Esophagus squamous epithelium (tissue), 5 donors: ENCODE measurements around the gene CFAP44. TPM values are rescaled to one million over a fixed set of nuclear protein-coding genes. Genes with fewer than 3 reads are reported as not detected.
"Not testable (repeated sequence)": the region's sequence is repeated elsewhere in the genome, so short reads cannot be mapped to it uniquely, and the experiment has no call there.

Experiments
- DNase-seq: peaks from one replicate; lab custom pipeline; 2025; lab: John Stamatoyannopoulos, UW
- H3K27ac ChIP-seq, 4 donors: fragments of 200-600 bp; sonication (generic); one replicate each; pipeline ENCODE4 v1.5.1; 2016 to 2019; ENCODE audit warnings: mild to moderate bottlenecking in 1 of 4
- H3K27me3 ChIP-seq, 4 donors: fragments of 200-600 bp; sonication (generic); 1 replicate in 3 of 4; 2 replicates in 1 of 4; pipeline versions ENCODE4 v1.5.1 to v1.6.0; 2017 to 2021; ENCODE audit warnings: antibody characterized with exemption in 1 of 4
- H3K36me3 ChIP-seq, 3 donors: fragments of 200-600 bp; sonication (generic); one replicate each; pipeline ENCODE4 v1.5.1; 2016 to 2019
- H3K4me1 ChIP-seq, 3 donors: fragments of 200-600 bp; sonication (generic); one replicate each; pipeline ENCODE4 v1.5.1; 2017 to 2019
- H3K4me3 ChIP-seq, 4 donors: fragments of 200-600 bp; sonication (generic); 1 replicate in 3 of 4; 2 replicates in 1 of 4; pipeline ENCODE4 v1.5.1; 2016 to 2019; ENCODE audit warnings: mild to moderate bottlenecking in 2 of 4, moderate library complexity in 1 of 4
- H3K9me3 ChIP-seq, 3 donors: fragments of 200-600 bp; sonication (generic); one replicate each; pipeline ENCODE4 v1.5.1; 2016 to 2019
- POLR2A ChIP-seq, 4 donors: fragments of 450-650 bp; IDR thresholded peaks; one replicate each; pipeline ENCODE4 v1.6.1; 2017; ENCODE audit warnings: antibody characterized with exemption in 4 of 4, mild to moderate bottlenecking in 4 of 4, moderate library complexity in 3 of 4
- WGBS, 2 donors: methylation state at CpG; one replicate each; pipeline ENCODE4 v1.1.5; 2018; 5-methylcytosine and 5-hydroxymethylcytosine counted together
- intact Hi-C: fragments of 100-400 bp; cut with DNase I; formaldehyde crosslinking; loops from one replicate; pipeline ENCODE4 v1.15.0; 2022
- total RNA-seq, 4 donors: library from RNA; depleted of rRNA; stranded (reverse); fragments of >200 nt; gene quantifications; one replicate each; pipeline ENCODE4 v1.1.0, GENCODE V29; 2016
- TF ChIP-seq, protein P1 (sequence below), 6 experiments: fragments of 450-650 bp in 4 of 6; fragments of 200-600 bp in 2 of 6; sonication (generic) in 2 of 6; IDR thresholded peaks; one replicate each; pipeline ENCODE4 v1.5.1; 2016 to 2019; ENCODE audit warnings: antibody characterized with exemption in 6 of 6, mild to moderate bottlenecking in 4 of 6, moderate library complexity in 4 of 6
- donor health status: DM: yes; HTN: yes; CAD: no.

Gene CFAP44, protein sequence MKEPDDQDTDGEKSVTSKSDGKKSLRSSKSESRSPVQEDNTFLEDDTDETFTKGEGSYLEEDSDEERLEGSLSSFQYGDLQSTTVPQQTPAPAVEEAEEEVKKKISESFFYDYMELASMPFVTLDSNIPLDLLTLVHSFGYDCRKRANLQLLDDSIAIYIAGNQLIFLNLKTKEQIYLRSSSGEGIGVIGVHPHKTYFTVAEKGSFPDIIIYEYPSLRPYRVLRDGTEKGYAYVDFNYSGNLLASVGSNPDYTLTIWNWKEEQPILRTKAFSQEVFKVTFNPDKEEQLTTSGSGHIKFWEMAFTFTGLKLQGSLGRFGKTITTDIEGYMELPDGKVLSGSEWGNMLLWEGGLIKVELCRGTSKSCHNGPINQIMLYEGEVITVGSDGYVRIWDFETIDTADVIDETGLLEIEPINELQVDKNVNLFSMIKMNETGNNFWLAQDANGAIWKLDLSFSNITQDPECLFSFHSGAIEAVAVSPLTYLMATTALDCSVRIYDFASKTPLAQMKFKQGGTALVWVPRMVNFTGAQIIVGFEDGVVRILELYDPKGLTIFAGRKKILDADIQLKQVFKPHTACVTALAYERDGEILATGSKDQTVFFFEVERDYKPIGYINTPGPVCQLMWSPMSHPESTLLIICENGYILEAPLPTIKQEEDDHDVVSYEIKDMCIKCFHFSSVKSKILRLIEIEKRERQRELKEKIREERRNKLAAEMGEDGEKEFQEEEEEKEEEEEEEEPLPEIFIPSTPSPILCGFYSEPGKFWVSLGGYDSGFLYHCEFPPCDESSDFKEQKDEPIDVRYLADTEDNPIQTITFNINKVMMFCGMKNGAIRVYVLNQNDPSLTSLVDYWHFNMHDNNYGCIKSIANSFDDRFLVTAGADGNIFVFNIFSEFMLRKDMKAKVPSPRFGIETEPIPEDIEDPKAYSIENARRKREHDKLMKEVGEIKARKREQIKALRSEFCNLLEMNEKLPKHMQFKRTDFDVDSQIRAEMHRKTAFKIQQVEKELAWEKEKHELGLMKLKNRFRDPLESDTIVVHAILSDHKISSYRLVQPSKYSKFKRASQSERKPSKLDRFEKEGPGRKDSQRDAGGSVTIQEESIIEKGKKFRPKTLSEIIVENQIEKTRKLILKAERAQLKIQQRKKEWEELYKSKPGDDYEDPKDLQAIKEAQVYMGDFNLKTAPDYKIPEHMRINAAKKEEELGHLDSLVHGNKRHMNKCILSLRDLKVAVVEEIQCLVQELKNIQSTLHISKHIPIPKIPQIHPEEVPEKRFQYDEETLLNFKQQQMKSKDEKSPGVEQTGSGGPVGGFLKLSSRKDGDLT (N-terminal part only)
- 1 to 10 TPM; 1.3 to 8.6 (median 2.8) TPM for total RNA-seq

DNA sequence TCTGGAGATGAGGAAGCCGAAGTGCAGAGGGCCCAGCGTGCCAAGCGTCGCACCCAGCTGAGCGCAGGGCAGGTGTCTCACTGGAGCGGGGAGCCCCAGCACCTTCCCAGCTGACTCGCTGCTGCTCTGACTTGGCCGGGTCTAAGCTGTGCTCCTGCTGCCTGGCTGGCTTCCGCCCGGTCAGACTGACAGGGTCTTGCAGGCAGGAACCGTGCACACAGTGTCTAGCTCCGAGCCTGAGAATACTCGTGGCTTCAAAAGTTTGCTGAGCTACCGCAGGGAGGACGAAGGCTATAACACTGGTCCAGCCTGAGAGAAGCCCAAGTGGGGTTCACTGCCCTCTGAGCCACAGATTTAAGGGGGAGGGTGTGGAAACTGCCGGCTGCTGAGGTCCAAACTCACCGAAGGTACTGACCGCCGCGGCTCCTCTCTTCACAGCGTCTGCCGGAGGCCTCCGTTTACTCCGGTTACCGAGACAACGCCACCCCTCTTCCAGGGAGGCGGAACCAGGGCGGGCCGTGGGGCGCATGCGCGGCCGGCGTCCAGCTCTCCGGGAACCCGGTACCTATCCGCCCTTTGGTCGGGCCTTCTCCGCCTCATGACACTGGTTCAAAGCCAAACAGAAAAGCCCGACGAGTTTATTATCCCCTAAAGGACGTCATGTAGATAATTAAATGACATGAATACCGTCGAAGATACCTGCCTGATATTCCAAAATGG is at the start of gene CFAP44:
CFAP44 (minus strand) TSS at position 443 of the 720 bp plus-strand sequence. CDS start 7,829 bp downstream, outside the sequence.
- intact Hi-C loops = no loop called here
- DNase-seq = no peak
- H3K4me3 ChIP-seq = peak within 1 kb of the TSS; percentile 19 to 59 (median 38)

DNA sequence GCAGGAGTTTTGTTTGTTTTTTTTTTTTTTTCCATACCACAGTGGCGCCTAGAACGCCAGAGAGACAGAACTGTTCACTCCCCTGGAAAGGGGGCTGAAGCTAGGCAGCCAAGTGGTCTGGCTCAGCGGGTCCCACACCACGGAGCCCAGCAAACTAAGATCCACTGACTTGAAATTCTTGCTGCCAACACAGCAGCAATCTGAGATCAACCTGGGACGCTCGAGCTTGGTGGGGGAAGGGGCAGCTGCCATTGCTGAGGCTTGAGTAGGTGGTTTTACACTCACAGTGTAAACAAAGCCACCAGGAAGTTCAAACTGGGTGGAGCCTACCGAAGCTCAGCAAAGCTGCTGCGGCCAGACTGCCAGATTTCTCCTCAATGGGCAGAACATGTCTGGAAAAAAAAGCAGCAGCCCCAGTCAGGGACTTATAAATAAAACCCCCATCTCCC is 43.9 kb upstream of the CFAP44 start:
- no peak overlapping the region for H3K4me3 ChIP-seq
- H3K27ac ChIP-seq = no peak overlapping the region
- 88 to 93% methylated on average over 3 to 5 of the region's 8 CpGs for WGBS, 2 donors
- H3K27me3 ChIP-seq = no peaks in the 10 kb centered on the region
- H3K4me1 ChIP-seq = no peaks in the 10 kb centered on the region
- intact Hi-C loops = no loop called here
- DNase-seq = no peak
- H3K9me3 ChIP-seq = no peaks in the 10 kb centered on the region
- H3K36me3 ChIP-seq = peaks cover 0 to 44% (median 4%) of the 10 kb centered on the region in 3 donors
- TF ChIP-seq, protein P1, sequence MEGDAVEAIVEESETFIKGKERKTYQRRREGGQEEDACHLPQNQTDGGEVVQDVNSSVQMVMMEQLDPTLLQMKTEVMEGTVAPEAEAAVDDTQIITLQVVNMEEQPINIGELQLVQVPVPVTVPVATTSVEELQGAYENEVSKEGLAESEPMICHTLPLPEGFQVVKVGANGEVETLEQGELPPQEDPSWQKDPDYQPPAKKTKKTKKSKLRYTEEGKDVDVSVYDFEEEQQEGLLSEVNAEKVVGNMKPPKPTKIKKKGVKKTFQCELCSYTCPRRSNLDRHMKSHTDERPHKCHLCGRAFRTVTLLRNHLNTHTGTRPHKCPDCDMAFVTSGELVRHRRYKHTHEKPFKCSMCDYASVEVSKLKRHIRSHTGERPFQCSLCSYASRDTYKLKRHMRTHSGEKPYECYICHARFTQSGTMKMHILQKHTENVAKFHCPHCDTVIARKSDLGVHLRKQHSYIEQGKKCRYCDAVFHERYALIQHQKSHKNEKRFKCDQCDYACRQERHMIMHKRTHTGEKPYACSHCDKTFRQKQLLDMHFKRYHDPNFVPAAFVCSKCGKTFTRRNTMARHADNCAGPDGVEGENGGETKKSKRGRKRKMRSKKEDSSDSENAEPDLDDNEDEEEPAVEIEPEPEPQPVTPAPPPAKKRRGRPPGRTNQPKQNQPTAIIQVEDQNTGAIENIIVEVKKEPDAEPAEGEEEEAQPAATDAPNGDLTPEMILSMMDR (IDR thresholded peaks at IDR 0.05) = no peak
- no peak for TF ChIP-seq POLR2A (IDR thresholded peaks at IDR 0.05)

More for the DNA sequence above, at the start of gene CFAP44:
- no peak for TF ChIP-seq POLR2A (IDR thresholded peaks at IDR 0.05)
- Histone ChIP-seq H3K36me3 (peaks cover 0 to 15% (median 0%) of the 10 kb centered on the region in 3 donors), H3K4me1 (peaks cover 0 to 11% (median 0%) of the 10 kb centered on the region in 3 donors), H3K27me3 (no peaks in the 10 kb centered on the region), H3K9me3 (no peaks in the 10 kb centered on the region), H3K27ac (peak within 1 kb of the TSS in 1 of 4 donors; percentile 14)
- 39 to 43% methylated on average over 19 to 24 of the region's 44 CpGs for WGBS, 2 donors

DNA sequence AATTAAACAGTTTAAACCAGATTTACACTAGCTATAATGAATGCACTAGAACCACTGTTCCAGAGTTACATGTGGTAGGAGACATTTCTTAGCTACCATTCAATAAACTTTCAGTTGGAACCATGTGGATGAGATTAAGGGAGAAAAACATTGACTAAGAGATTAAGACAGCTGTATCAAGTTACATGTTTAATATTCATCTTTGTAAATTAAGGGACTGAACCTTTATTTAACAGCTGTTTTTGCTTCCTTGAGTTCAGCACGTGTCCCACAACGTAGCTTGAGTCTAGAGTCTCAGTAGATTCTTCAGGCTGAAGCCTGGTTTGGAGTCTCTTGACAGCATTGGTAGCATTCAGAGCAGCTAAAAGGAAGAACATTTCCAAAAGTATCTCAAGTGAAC is 27.2 kb upstream of the CFAP44 start:
- Histone ChIP-seq H3K9me3 (no peaks in the 10 kb centered on the region), H3K27ac (no peak overlapping the region), H3K36me3 (peaks cover 0 to 68% (median 0%) of the 10 kb centered on the region in 3 donors), H3K4me1 (no peaks in the 10 kb centered on the region), H3K4me3 (no peak overlapping the region), H3K27me3 (no peaks in the 10 kb centered on the region)
- intact Hi-C loops = no loop called here
- no peak for TF ChIP-seq POLR2A (IDR thresholded peaks at IDR 0.05)
- TF ChIP-seq, protein P1 (IDR thresholded peaks at IDR 0.05) = no peak
- DNase-seq = no peak
- WGBS, 2 donors = 71 to 85% methylated on average over 2 of the region's 2 CpGs

DNA sequence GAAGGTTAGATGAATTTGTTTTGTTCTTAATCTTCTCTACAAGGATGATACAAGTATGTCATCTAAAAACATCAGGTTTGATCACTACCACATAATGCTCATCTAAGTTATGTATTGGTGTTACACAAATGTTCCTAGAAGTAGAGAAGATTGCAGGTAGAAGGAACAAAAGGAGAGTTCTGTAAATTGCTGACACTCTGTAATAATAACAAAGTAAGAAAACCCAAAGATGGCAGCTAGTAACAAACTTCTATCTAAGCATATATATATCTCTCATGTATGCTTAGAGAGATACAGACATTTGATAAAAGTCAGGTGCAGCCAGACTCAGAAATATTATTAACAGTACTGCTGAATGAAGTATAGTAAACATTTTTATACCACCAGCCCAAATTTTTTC is 20.2 kb upstream of the CFAP44 start:
- no peak for TF ChIP-seq POLR2A (IDR thresholded peaks at IDR 0.05)
- TF ChIP-seq, protein P1 (IDR thresholded peaks at IDR 0.05) = no peak
- no peak for DNase-seq
- Histone ChIP-seq H3K36me3 (peaks cover 0 to 94% (median 5%) of the 10 kb centered on the region in 3 donors), H3K27ac (no peak overlapping the region), H3K9me3 (no peaks in the 10 kb centered on the region), H3K4me3 (no peak overlapping the region), H3K27me3 (no peaks in the 10 kb centered on the region), H3K4me1 (no peaks in the 10 kb centered on the region)
- intact Hi-C loops = no loop called here

DNA sequence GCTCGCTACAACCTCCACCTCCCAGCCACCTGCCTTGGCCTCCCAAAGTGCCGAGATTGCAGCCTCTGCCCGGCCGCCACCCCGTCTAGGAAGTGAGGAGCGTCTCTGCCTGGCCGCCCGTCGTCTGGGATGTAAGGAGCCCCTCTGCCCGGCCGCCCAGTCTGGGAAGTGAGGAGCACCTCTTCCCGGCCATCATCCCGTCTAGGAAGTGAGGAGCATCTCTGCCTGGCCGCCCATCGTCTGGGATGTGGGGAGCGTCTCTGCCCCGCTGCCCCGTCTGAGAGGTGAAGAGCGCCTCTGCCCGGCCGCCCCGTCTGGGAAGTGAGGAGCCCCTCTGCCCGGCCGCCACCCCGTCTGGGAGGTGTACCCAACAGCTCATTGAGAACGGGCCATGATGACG is 17.3 kb upstream of the CFAP44 start:
- intact Hi-C loops, H3K27ac ChIP-seq, H3K4me1 ChIP-seq, H3K4me3 ChIP-seq, H3K27me3 ChIP-seq, DNase-seq, H3K9me3 ChIP-seq: not testable (repeated sequence)
- no CpG with 5 or more reads among the region's 27 CpGs for WGBS, 2 donors
- H3K36me3 ChIP-seq = peaks cover 0 to 95% (median 5%) of the 10 kb centered on the region in 3 donors
